AG08396 (cell line): ENCODE measurements around the gene ATXN3.
A peak's percentile ranks its signal among the peaks of the same experiment; 100 is the strongest.
"Not testable (repeated sequence)": the region's sequence is repeated elsewhere in the genome, so short reads cannot be mapped to it uniquely, and the experiment has no call there.

Source experiments
- DNase-seq: peaks from one replicate; pipeline ENCODE4 v3.0.0; 2012; ENCODE audit warnings: low spot score, mixed read lengths

The ATXN3 gene

DNA sequence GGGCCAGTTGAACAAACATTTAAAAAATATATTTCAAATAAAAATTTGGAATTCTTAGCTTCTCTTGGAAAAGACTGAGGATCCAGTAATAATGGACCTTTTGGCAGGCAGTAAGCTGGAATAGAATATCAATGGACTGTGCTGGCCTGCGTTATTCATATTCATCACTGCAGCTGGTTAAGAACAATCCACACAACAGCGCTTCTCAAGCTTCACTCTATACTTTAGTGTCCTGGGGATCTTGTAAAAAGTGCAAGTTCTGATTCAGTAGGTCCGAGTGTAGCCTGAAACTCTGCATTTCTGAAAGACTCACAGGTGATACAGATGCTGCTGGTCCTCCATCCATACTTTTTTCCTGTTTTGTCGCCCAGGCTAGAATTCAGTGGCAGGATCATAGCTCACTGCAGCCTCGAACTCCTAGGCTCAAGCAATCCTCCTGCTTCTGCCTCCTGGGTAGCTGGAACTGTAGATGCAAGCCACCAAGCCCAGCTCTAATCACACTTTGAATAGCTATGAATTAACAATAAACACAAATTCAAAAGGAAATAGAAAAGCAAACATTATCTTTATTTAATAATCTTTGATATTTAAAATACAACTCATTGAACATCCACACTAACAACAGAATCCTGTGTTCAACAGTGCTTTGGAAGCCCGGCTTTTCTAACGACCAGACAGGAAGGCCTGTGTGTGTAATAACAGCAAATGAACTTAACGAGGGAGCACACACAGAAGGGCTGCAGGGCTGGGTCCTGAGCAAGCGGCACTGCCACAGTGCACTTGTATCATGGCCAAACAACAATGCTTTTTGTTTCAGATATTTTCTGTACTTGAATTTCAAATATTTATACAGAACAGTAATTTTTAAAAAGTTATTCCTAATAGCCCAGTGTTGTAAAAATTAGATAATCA lies 48.1 kb downstream of the ATXN3 start:
- no peak for DNase-seq

GRCh38 chr14:92049781-92050180 lies 56.6 kb downstream of the ATXN3 start:
- no peak for DNase-seq

DNA sequence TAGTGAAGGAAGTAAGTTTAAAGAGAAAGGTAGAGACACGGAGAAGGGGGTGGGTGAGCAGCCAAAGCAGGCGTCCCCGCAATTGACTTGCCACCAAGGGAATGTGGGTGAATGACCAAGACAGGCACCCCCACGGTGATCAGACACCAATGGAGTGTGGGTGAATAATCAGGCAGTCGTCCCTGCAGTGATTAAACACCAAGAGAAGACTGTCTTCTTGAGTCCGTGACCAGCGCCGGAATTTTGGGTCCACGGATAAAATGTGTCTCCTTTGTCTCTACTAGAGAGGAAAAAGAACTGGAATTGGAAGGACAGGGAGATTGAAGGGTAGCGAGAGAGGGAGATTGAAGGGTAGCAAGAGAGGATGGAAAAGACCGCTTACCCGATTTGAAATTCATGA lies 57.2 kb downstream of the ATXN3 start:
- not testable (repeated sequence) for DNase-seq

DNA sequence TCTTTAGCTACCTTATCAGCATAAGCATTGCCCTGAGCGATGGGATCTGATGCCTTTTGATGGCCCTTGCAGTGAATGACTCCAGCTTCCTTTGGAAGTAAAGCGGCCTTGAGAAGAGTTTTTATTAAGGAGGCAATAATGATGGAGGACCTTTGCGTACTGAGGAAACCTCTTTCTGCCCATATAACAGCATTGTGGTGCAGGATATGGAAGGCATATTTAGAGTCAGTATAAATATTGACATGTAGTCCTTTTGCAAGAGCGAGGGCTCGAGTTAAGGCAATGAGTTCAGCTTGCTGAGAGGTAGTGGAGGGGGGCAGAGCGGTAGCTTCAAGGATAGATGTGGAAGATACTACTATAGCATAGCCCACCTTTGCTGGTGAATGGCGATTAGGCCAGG lies 60.5 kb downstream of the ATXN3 start:
- DNase-seq = not testable (repeated sequence)

DNA sequence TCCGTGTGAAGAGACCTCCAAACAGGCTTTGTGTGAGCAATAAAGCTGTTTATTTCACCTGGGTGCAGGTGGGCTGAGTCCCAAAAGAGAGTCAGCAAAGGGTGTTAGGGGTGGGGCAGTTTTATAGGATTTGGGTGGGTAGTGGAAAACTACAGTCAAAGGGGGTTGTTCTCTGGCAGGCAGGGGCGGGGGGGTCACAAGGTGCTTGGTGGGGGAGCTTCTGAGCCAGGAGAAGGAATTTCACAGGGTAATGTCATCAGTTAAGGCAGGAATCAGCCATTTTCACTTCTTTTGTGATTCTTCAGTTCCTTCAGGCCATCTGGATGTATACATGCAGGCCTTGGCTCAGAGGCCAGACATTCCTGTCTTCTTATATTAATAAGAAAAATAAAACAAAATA lies 64.6 kb downstream of the ATXN3 start:
- DNase-seq = not testable (repeated sequence)

DNA sequence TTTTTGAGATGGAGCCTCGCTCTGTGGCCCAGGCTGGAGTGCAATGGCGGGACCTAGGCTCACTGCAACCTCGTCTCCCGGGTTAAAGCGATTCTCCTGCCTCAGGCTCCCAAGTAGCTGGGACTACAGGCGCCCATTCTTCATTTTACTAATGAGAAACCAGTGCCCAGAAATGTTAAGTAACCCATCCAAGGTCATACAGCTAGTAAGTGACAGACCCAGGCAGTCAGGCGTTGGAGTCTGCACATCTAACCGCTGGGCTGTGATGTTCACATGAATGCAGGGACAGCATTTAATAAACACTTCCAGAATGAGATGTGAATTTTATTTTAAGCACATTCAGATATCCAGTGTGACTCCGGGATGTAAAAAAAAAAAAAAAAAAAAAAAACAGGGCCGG lies 65.2 kb downstream of the ATXN3 start:
- no peak for DNase-seq

GRCh38 chr14:92040431-92041051 lies 65.8 kb downstream of the ATXN3 start:
- DNase-seq = peak; percentile 20

- DNase-seq = peak; percentile 94
Observed at GRCh38 chr14:92039719-92040430, 66.5 kb downstream of the ATXN3 start, which contains the start of gene TRIP11. Gene TRIP11 (minus strand): TSS chr14:92040059. CDS start chr14:92039685, 374 bp downstream.

DNA sequence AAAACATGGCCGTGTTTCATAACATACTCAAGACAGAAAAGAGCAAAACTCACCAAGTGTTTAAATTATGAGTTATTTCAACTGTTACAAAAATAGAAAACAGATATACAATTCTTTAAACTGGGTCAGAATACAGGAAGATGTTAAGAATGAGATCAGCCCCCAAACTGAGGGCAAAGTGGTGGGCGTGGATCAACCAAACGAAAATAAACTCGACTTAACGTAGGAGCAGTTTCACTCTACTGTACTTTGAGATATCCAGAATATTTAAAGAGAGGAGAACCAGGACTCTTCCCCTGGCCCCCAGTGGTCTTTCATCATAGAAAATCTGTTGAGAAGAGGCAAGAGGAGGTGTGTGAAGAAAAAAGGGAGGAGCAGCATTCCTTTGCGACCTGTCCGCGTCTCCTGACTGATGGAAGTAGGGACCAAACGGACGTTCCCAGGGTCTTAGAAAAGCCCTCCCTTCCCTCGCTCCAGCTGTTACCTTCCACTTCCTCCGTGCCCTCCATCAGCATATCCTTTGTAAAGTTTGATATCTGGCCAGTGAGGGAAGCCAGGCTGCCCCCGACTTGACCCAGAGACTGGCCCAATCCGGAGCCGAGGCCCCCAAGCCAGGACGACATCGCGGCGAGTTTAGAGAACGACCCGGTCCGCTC lies 67.2 kb downstream of the ATXN3 start:
- DNase-seq = peak; percentile 57

DNA sequence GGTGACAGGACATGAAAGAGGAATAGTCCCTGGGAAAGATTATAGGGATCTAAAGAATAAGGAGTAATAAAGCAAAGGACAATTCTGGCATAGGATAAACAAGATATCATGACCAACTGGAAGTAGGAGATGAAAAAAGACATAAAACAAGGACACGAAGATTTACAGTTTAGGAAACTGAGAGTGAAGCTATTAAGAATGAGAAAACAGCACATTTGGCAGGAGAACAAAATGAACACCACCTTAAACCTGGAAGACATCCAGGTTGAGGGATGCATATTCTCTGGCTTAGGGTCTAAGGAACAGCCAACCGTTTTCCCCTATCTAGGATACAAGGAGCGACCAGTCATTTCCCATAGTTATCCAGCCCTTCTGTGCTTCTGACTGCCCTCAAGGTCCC lies 68.4 kb downstream of the ATXN3 start:
- DNase-seq = no peak

- DNase-seq = no peak
Observed at GRCh38 chr14:92035890-92036289, 70.5 kb downstream of the ATXN3 start.

DNA sequence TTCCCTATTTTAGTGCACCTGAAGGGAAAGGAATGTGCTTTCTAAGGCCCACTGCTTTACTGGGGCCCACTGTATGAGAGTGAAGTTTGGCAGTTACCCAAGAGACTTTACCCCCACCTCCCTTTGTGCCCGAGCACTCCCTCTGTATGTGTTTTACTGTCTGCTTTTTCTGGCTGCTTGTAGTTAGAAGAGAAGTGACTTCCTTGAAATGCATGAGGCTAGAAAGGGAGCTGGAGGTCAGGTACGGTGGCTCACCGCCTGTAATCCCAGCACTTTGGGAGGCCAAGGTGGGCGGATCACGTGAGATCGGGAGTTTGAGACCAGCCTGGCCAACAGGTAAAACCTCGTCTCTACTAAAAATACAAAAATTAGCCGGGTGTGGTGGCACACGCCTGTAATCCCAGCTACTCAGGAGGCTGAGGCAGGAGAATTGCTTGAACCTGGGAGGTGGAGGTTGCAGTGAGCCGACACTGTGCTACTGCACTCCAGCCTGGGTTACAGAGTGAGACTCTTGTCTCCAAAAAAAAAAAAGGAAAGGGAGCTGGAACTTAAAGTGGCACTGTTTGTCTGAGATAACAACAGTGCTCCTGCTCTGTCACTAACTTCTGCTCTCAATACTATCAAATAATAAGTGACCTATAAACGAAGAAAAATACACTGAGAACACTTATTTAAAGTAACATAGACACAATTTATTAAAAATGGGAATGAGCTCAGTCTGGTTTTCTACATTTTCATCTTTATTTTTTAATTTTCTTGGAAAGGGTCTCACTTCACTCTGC lies 72.3 kb downstream of the ATXN3 start:
- DNase-seq = no peak

GRCh38 chr14:92033433-92033832 lies 72.9 kb downstream of the ATXN3 start:
- no peak for DNase-seq

DNA sequence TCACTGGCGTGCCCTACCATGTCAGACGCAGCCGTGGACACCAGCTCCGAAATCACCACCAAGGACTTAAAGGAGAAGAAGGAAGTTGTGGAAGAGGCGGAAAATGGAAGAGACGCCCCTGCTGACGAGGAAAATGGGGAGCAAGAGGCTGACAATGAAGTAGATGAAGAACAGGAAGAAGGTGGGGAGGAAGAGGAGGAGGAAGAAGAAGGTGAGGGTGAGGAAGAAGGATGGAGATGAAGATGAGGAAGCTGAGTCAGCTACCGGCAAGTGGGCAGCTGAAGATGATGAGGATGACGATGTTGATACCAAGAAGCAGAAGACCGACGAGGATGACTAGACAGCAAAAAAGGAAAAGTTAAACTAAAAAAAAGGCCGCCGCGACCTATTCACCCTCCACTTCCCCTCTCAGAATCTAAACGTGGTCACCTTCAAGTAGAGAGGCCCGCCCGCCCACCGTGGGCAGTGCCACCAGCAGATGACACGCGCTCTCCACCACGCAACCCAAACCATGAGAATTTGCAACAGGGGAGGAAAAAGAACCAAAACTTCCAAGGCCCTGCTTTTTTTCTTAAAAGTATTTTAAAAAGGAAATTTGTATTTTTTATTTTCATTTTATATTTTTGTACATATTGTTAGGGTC lies 79.7 kb downstream of the ATXN3 start:
- DNase-seq = no peak

GRCh38 chr14:92022036-92022435 lies 84.3 kb downstream of the ATXN3 start:
- no peak for DNase-seq

DNA sequence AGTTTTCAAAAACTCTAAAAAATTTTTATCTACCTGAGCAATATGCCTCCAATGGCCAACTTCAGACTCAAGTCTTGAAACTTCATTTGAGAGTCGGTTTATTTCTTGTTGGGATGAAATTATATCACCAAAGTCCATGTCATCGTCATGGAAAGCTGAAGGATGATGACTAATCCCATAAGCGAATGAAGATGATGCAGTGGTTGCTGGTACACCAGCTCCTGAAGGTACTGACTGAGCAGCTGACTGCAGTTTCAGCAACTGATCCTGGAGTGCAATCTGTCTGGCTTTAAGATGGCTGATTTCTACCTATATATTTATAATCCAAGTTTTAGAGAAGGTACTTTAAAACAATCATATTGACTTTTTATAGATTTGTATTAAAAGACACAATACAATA lies 84.9 kb downstream of the ATXN3 start:
- DNase-seq = no peak

DNA sequence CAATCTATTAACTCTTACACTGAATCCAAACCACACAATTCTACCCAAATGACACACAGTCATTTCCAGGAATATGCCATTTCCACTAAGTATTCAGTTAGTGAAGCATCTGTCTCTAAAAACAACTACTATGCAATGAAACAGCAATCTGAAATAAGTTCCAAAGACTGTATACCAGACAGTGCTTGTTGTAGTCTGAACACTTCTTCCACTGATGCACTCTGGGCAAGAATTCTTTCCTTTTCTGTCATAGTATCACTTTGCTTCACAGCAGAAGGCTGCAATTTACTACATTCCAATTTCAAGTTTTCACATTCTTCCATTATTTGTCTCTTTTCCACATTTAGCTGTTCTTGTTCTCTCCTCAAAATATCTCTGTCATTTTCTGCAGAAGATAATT lies 92.3 kb downstream of the ATXN3 start:
- no peak for DNase-seq

DNA sequence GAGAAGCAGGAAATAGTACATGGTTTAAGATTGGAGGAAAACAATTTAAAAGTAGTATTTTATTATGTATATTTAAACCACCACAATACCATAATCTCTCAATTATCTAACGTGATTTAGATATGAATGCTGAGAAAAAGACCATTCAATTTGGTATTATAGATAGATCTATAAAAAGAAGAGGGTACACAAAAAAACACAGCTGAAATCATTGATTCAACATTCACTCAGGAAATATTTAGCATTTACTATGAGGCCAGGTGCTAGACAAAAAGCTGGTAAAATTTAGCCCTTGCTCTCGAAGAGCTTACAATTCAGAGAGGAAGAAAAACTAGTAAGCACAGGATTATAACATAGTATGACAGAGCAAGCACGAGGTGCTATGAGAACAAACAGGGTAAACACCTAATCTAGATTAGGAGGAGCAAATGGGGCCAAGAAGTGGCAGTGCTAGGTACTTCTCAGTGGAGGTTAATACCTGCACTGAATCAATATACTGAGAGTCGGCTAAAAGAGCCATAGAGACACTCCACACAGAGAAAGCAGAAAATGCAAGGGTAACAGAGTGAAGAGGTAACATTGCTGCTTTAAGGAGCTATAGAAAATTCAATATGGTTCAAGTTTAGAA lies 94.1 kb downstream of the ATXN3 start:
- no peak for DNase-seq

- DNase-seq = no peak
Observed at GRCh38 chr14:92010644-92011043, 95.7 kb downstream of the ATXN3 start.

GRCh38 chr14:92009604-92010003 lies 96.8 kb downstream of the ATXN3 start:
- DNase-seq = no peak
